GM12874 (cell line): Measurements from ENCODE around the gene ITPR2.

Experiments used
- CTCF ChIP-seq: IDR thresholded peaks from 2 replicates; pipeline ENCODE4 v1.5.1; 2011; ENCODE audit warnings: low read depth, mild to moderate bottlenecking, control low read depth, low read length, moderate library complexity; ENCODE audit not compliant: insufficient read depth

The ITPR2 gene

DNA sequence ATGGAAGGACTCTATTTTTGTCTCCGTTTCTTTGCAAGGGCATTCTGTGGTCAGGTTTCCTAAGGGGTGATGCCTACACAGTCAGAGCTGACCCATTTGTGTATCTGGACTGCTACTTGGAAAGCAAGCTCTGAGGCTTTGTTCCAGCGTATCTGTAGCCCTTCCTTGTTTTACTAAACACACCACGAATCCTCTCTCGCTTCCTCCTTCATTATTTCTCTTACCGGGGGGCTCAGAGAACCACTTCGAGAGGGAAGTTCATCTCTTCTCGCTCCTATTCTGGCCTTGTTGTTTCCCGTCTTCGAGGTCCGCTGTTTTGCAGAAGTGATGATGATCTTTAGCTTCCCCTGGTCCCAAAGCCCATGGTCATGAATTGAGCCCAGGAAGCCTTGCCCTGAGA, 472.9 kb downstream of the ITPR2 start:
- TF ChIP-seq CTCF: no peak

DNA sequence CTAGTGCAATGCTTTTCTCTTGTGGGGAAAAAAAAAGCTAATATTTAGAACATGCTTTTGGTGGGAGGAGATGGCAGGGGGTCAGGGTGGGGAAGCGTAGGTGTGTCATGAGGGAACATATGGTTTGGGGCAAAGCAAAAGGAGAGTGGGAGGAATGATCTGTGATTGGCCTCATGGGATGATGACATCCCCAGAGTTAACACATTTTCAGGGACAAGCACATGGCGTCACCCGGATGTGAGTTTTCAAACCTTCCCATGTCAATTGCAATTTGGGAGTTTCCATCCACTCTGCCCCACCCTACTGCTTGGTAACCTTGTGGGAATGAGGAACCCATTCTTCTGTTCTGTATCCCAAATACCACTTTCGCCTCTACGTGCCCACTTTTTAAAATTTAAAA, 473.4 kb downstream of the ITPR2 start:
- TF ChIP-seq CTCF: no peak

- no peak for TF ChIP-seq CTCF
These were observed 474.3 kb downstream of the ITPR2 start for GRCh38 chr12:26358651-26359050.

- TF ChIP-seq CTCF: no peak
These were observed 485.7 kb downstream of the ITPR2 start for GRCh38 chr12:26347300-26347699.

DNA sequence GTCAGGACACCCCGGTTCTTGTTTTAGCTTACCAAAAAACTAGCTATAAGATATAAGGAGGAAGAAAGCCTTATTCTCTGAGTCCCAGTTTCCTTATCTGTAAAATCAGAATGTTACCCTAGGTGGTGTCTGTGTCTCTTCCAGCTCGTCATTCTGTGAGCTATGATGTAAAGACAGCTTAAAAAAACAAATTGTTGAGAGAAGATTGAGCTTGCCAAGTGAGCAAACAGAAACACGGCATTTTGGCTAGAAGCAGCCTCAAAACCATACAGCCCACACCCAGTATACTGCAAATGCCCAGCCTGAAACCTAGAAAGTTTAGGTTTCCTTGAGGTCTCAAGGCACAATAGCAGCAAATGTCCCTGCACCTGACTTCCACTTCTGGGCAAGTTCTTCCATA, 486.3 kb downstream of the ITPR2 start:
- no peak for TF ChIP-seq CTCF

- no peak for TF ChIP-seq CTCF
These were observed 487.5 kb downstream of the ITPR2 start for GRCh38 chr12:26345471-26346003.

GRCh38 chr12:26341491-26341890, 491.5 kb downstream of the ITPR2 start:
- TF ChIP-seq CTCF: no peak
